Caco-2 (cell line): Measurements from ENCODE around the gene MOXD1. TPM values are rescaled to one million over a fixed set of nuclear protein-coding genes. Genes with fewer than 3 reads are reported as not detected.

Experiments
- BruUV-seq: library from RNA; stranded (reverse); fragments of 400-500 nt; replicated peaks from 2 replicates; lab custom pipeline; 2021; lab: Mats Ljungman, UMichigan
- CTCF ChIA-PET: fragments of 300-600 bp; sonication (Branson Sonifier 250); formaldehyde crosslinking; loops from one replicate; lab custom pipeline; 2022; ENCODE audit warnings: antibody characterized with exemption; lab: Charles Lee
- POLR2A ChIA-PET: fragments of 300-600 bp; sonication (Branson Sonifier 250); formaldehyde crosslinking; loops from one replicate; lab custom pipeline; 2022; ENCODE audit warnings: antibody characterized with exemption; lab: Charles Lee
- DNase-seq, 2 experiments: peaks; one replicate each; pipeline versions ENCODE4 v3.0.0 to v3.0.0-alpha.2; 2020 to 2022
- H3K27me3 ChIP-seq: replicated peaks from 2 replicates; pipeline ENCODE4 v1.6.0; 2011; ENCODE audit warnings: low read length; ENCODE audit not compliant: control insufficient read depth, insufficient read depth
- H3K36me3 ChIP-seq: 2 replicates; pipeline ENCODE4 v1.5.1; 2011; ENCODE audit warnings: low read length; ENCODE audit not compliant: control insufficient read depth, insufficient read depth
- H3K4me1 ChIP-seq: fragments of 250-450 bp; sonication (Bioruptor Pico); 2 replicates; pipeline ENCODE4 v1.5.1; 2020; ENCODE audit warnings: mild to moderate bottlenecking
- H3K4me3 ChIP-seq: 2 replicates; pipeline ENCODE4 v1.5.1; 2011; ENCODE audit warnings: low read depth, mild to moderate bottlenecking, control low read depth, low read length
- H3K9me3 ChIP-seq: fragments of 250-450 bp; sonication (Bioruptor Pico); 2 replicates; pipeline ENCODE4 v1.5.1; 2020; ENCODE audit warnings: mild to moderate bottlenecking, moderate library complexity
- H3K27ac Mint-ChIP-seq: one replicate; pipeline ENCODE4 v1.8.0; 2022; ENCODE audit warnings: mixed read lengths; ENCODE audit not compliant: unreplicated experiment
- H3K27me3 Mint-ChIP-seq: one replicate; pipeline ENCODE4 v1.8.0; 2022; ENCODE audit warnings: mixed read lengths; ENCODE audit not compliant: insufficient read depth, unreplicated experiment
- H3K36me3 Mint-ChIP-seq: one replicate; pipeline ENCODE4 v1.8.0; 2022; ENCODE audit warnings: mild to moderate bottlenecking, mixed read lengths; ENCODE audit not compliant: insufficient read depth, unreplicated experiment
- H3K4me1 Mint-ChIP-seq: one replicate; pipeline ENCODE4 v1.8.0; 2022; ENCODE audit warnings: low read depth, mixed read lengths; ENCODE audit not compliant: unreplicated experiment
- H3K4me3 Mint-ChIP-seq: one replicate; pipeline ENCODE4 v1.8.0; 2022; ENCODE audit warnings: mild to moderate bottlenecking, moderate library complexity, mixed read lengths; ENCODE audit not compliant: unreplicated experiment
- H3K9me3 Mint-ChIP-seq: one replicate; pipeline ENCODE4 v1.8.0; 2022; ENCODE audit warnings: mixed read lengths; ENCODE audit not compliant: unreplicated experiment
- CTCF ChIP-seq, 2 experiments: fragments of 200-600 bp in 1 of 2; IDR thresholded peaks; 1 replicate in 1 of 2; 2 replicates in 1 of 2; pipeline versions ENCODE4 v1.5.1 to v1.8.0; 2011 to 2022; ENCODE audit warnings: antibody characterized with exemption in 1 of 2, control low read depth in 1 of 2, inconsistent platforms in 1 of 2, low read depth in 1 of 2, low read length in 1 of 2, mild to moderate bottlenecking in 1 of 2, moderate library complexity in 1 of 2; ENCODE audit not compliant: insufficient read depth in 1 of 2, severe bottlenecking in 1 of 2, unreplicated experiment in 1 of 2
- intact Hi-C: fragments of 100-400 bp; cut with micrococcal nuclease; formaldehyde crosslinking; loops from one replicate; pipeline ENCODE4 v1.10.0; 2022; ENCODE audit not compliant: unreplicated experiment
- total RNA-seq: library from RNA; stranded (reverse); gene quantifications from 2 replicates; pipeline ENCODE4 v1.2.3, GENCODE V29; 2022

MOXD1 gene
- total RNA-seq, 1 experiment from 2014 or later = 0.09 TPM

- CTCF ChIA-PET = no interaction called here
- no peaks in the 10 kb centered on the region for H3K27me3 ChIP-seq
- peaks cover 3% of the 10 kb centered on the region for H3K27me3 Mint-ChIP-seq
Measured at GRCh38 chr6:132414761-132415160, 13.5 kb upstream of the MOXD1 start.

GRCh38 chr6:132414322-132414721 is 13.0 kb upstream of the MOXD1 start:
- DNase-seq = no peak
- intact Hi-C loops = no loop called here
- Histone ChIP-seq H3K4me1 (no peaks in the 10 kb centered on the region), H3K27me3 (no peaks in the 10 kb centered on the region), H3K36me3 (no peaks in the 10 kb centered on the region), H3K9me3 (no peaks in the 10 kb centered on the region), H3K4me3 (no peak overlapping the region)
- peaks cover 16% of the 10 kb centered on the region for H3K9me3 Mint-ChIP-seq
- H3K36me3 Mint-ChIP-seq = no peaks in the 10 kb centered on the region
- BruUV-seq = no TSS peak
- no peak overlapping the region for H3K27ac Mint-ChIP-seq
- H3K4me1 Mint-ChIP-seq = no peaks in the 10 kb centered on the region
- no peak overlapping the region for H3K4me3 Mint-ChIP-seq
- ChIA-PET POLR2A (no interaction called here), CTCF (no interaction called here)
- peaks cover 3% of the 10 kb centered on the region for H3K27me3 Mint-ChIP-seq
- TF ChIP-seq CTCF (IDR thresholded peaks at IDR 0.05; ENCODE audit: insufficient read depth in 1 of 2, low read depth in 1 of 2, low read length in 1 of 2, severe bottlenecking in 1 of 2, unreplicated experiment in 1 of 2) = no peak

More at GRCh38 chr6:132414761-132415160, 13.5 kb upstream of the MOXD1 start:
- H3K4me1 Mint-ChIP-seq = no peaks in the 10 kb centered on the region
- Histone ChIP-seq H3K4me3 (no peak overlapping the region), H3K9me3 (no peaks in the 10 kb centered on the region), H3K36me3 (no peaks in the 10 kb centered on the region), H3K4me1 (no peaks in the 10 kb centered on the region)
- H3K36me3 Mint-ChIP-seq = no peaks in the 10 kb centered on the region
- no peak overlapping the region for H3K4me3 Mint-ChIP-seq
- no TSS peak for BruUV-seq
- TF ChIP-seq CTCF (IDR thresholded peaks at IDR 0.05; ENCODE audit: insufficient read depth in 1 of 2, low read depth in 1 of 2, low read length in 1 of 2, severe bottlenecking in 1 of 2, unreplicated experiment in 1 of 2) = no peak
- no peak overlapping the region for H3K27ac Mint-ChIP-seq
- POLR2A ChIA-PET = no interaction called here
- H3K9me3 Mint-ChIP-seq = peaks cover 16% of the 10 kb centered on the region
- intact Hi-C loops = no loop called here
- DNase-seq = no peak

GRCh38 chr6:132413499-132413802 is 12.2 kb upstream of the MOXD1 start:
- CTCF ChIA-PET = no interaction called here

More at GRCh38 chr6:132413499-132413802, 12.2 kb upstream of the MOXD1 start:
- H3K27me3 Mint-ChIP-seq = peaks cover 3% of the 10 kb centered on the region
- DNase-seq = no peak
- no peak overlapping the region for H3K4me3 Mint-ChIP-seq
- no TSS peak for BruUV-seq
- H3K9me3 Mint-ChIP-seq = peaks cover 16% of the 10 kb centered on the region
- TF ChIP-seq CTCF (IDR thresholded peaks at IDR 0.05; ENCODE audit: insufficient read depth in 1 of 2, low read depth in 1 of 2, low read length in 1 of 2, severe bottlenecking in 1 of 2, unreplicated experiment in 1 of 2) = no peak
- Histone ChIP-seq H3K27me3 (no peaks in the 10 kb centered on the region), H3K4me3 (no peak overlapping the region), H3K9me3 (no peaks in the 10 kb centered on the region), H3K36me3 (no peaks in the 10 kb centered on the region), H3K4me1 (no peaks in the 10 kb centered on the region)
- H3K27ac Mint-ChIP-seq = no peak overlapping the region
- intact Hi-C loops = no loop called here
- H3K4me1 Mint-ChIP-seq = no peaks in the 10 kb centered on the region
- H3K36me3 Mint-ChIP-seq = no peaks in the 10 kb centered on the region
- POLR2A ChIA-PET = no interaction called here
